OCI-LY3 (cell line): Measurements from ENCODE around the gene ACACB.

Experiments used
- H2AFZ ChIP-seq: fragments of 200-600, 300-600 bp; shearing (Covaris generic); 2 replicates; pipeline ENCODE4 v1.6.0; 2014; ENCODE audit warnings: antibody characterized with exemption, low read depth, low read length
- H3K27ac ChIP-seq: fragments of 200-600, 300-600 bp; sonication (generic); 2 replicates; pipeline ENCODE4 v1.5.1; 2014; ENCODE audit warnings: mild to moderate bottlenecking, low read length, moderate library complexity, mixed read lengths
- H3K27me3 ChIP-seq: fragments of 200-600, 300-600 bp; sonication (generic); 2 replicates; pipeline ENCODE4 v1.6.1; 2014; ENCODE audit warnings: low read depth, low read length, mixed read lengths
- H3K36me3 ChIP-seq: fragments of 200-600, 300-600 bp; sonication (generic); replicated peaks from 2 replicates; pipeline ENCODE3; 2014; ENCODE audit warnings: low read depth, low read length, mixed read lengths
- H3K4me1 ChIP-seq: fragments of 300-600, 200-600 bp; sonication (generic); 2 replicates; pipeline ENCODE4 v1.6.1; 2014; ENCODE audit warnings: low read length, mixed read lengths
- H3K4me2 ChIP-seq: fragments of 200-600, 300-600 bp; sonication (generic); 2 replicates; pipeline ENCODE4 v1.6.1; 2014; ENCODE audit warnings: low read length, mixed read lengths
- H3K4me3 ChIP-seq: fragments of 300-600, 200-600 bp; sonication (generic); 2 replicates; pipeline ENCODE4 v1.5.1; 2014; ENCODE audit warnings: antibody characterized with exemption, mild to moderate bottlenecking, low read length, moderate library complexity
- H3K79me2 ChIP-seq: fragments of 300-600, 200-600 bp; shearing (Covaris generic); 2 replicates; pipeline ENCODE4 v1.6.1; 2014; ENCODE audit warnings: mild to moderate bottlenecking, low read length, mixed read lengths
- H3K9ac ChIP-seq: fragments of 300-600, 200-600 bp; shearing (Covaris generic); 2 replicates; pipeline ENCODE4 v1.6.0; 2014; ENCODE audit warnings: mild to moderate bottlenecking, low read length, moderate library complexity
- H3K9me3 ChIP-seq: fragments of 200-600, 300-600 bp; shearing (Covaris generic); 2 replicates; pipeline ENCODE4 v1.6.1; 2014; ENCODE audit warnings: low read length, mixed read lengths; ENCODE audit not compliant: insufficient read depth
- H4K20me1 ChIP-seq: fragments of 200-600, 300-600 bp; sonication (generic); 2 replicates; pipeline ENCODE4 v1.6.1; 2016; ENCODE audit warnings: low read length, mixed read lengths; ENCODE audit not compliant: insufficient read depth
- EZH2phosphoT487 ChIP-seq: fragments of 200-600 bp; shearing (Covaris generic); IDR thresholded peaks from 2 replicates; pipeline ENCODE4 v1.6.1; 2018; ENCODE audit warnings: antibody characterized with exemption, mixed run types, low read depth
- TF ChIP-seq, protein P1 (sequence below): fragments of 200-600, 300-600 bp; sonication (generic); IDR thresholded peaks from 2 replicates; pipeline ENCODE4 v1.5.1; 2014; ENCODE audit warnings: antibody characterized with exemption, low read length, low read depth

ACACB gene

DNA sequence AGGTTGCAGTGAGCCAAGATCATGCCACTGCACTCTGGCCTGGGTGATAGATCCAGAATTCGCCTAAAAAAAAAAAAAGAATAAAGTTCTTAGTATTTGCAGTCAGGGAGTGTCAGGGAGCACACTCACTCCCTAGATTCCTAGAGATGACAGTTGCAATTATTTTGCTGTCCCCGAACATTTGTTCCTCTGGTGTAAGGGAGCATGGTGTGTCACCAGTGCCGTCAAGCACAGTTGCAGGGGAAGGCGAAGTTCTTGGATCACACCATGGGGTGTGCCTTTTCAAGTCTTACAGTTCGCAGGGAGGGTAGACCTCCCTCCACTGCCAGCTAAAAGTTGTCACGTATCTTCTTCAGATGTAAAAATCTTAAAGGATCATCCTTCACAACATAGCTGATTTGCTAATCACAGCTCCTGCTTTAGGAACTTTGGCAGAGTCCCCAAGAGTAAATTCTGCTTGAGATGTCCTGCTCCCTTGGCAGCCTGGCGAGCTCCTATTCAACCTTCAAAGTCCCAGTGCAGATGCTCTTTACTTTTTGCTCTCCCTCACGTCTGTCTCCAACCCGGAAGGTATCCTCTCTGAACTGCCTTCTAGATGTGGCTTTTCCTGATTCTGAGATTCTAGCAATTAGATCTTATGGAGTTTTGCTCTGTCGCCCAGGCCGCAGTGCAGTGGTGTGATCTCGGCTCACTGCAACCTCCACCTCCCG is 11.3 kb downstream of the ACACB start:
- Histone ChIP-seq H3K4me3 (no peak overlapping the region), H3K79me2 (no peaks in the 10 kb centered on the region), H3K9ac (no peak overlapping the region), H2AFZ (no peak overlapping the region), H4K20me1 (no peaks in the 10 kb centered on the region), H3K4me1 (peaks cover 6% of the 10 kb centered on the region; the same call in 1 of the 2 replicates), H3K27ac (no peak overlapping the region), H3K9me3 (no peaks in the 10 kb centered on the region), H3K36me3 (no peaks in the 10 kb centered on the region), H3K27me3 (peaks cover 20% of the 10 kb centered on the region), H3K4me2 (no peak overlapping the region)
- no peak for TF ChIP-seq EZH2phosphoT487
- TF ChIP-seq, protein P1, sequence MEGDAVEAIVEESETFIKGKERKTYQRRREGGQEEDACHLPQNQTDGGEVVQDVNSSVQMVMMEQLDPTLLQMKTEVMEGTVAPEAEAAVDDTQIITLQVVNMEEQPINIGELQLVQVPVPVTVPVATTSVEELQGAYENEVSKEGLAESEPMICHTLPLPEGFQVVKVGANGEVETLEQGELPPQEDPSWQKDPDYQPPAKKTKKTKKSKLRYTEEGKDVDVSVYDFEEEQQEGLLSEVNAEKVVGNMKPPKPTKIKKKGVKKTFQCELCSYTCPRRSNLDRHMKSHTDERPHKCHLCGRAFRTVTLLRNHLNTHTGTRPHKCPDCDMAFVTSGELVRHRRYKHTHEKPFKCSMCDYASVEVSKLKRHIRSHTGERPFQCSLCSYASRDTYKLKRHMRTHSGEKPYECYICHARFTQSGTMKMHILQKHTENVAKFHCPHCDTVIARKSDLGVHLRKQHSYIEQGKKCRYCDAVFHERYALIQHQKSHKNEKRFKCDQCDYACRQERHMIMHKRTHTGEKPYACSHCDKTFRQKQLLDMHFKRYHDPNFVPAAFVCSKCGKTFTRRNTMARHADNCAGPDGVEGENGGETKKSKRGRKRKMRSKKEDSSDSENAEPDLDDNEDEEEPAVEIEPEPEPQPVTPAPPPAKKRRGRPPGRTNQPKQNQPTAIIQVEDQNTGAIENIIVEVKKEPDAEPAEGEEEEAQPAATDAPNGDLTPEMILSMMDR = no peak

GRCh38 chr12:109130297-109131153 is 14.1 kb downstream of the ACACB start:
- Histone ChIP-seq H4K20me1 (no peaks in the 10 kb centered on the region), H3K4me2 (no peak overlapping the region), H3K27me3 (peaks cover 39% of the 10 kb centered on the region), H3K27ac (no peak overlapping the region), H3K36me3 (no peaks in the 10 kb centered on the region), H3K9ac (no peak overlapping the region), H2AFZ (no peak overlapping the region), H3K4me1 (peaks cover 4% of the 10 kb centered on the region; the same call in 1 of the 2 replicates), H3K79me2 (no peaks in the 10 kb centered on the region), H3K4me3 (no peak overlapping the region), H3K9me3 (no peaks in the 10 kb centered on the region)
- no peak for TF ChIP-seq EZH2phosphoT487
- TF ChIP-seq, protein P1 = no peak

DNA sequence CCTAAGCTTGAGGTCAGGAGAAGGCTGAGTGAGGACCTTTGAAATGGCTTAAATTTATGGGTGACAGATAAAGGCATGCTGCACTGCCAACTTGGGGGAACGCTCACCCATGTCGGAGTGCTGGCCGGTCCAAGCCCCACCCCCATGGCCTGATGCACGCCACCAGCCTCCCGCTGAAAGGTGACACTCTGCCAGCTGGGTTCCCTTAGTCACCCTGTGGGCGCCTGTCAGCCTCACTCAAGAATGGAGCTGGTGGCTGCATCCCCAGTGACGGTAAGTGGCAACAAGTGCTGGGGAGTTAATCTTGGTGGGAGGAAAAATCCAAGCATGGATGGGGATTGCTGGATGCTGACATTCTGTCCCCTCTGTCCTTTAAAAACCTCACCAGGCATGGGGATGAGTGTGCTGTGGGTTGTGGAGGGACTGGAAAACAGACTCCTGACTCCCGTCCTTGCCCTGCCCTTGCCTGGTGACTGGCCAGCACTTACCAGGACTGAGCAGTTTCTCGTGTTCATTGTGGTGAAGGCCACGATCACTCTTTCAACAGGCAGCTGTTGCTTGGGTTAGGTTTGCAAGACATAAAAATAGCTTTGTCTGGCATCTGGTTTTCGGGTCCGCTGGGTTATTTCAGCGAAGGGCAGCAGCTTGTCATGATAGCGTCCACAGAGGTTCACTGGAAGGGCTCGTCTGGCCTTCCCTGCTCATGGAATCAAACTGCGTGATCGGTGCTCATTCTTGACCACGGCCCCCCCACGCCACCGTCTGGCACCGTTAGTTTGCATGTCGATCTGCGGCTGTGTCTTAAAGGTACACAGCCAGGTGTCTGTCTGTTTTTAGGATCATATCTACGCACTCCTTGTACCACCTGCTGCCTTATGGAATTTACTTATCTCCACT is 15.0 kb downstream of the ACACB start:
- no peak overlapping the region for H3K9ac ChIP-seq
- H2AFZ ChIP-seq = peak overlapping the region; percentile 5; the same call in 1 of the 2 replicates
- no peaks in the 10 kb centered on the region for H4K20me1 ChIP-seq
- H3K27ac ChIP-seq = no peak overlapping the region
- no peaks in the 10 kb centered on the region for H3K36me3 ChIP-seq
- H3K9me3 ChIP-seq = no peaks in the 10 kb centered on the region
- TF ChIP-seq, protein P1 = no peak
- TF ChIP-seq EZH2phosphoT487 = no peak
- no peaks in the 10 kb centered on the region for H3K79me2 ChIP-seq
- H3K4me3 ChIP-seq = peak overlapping the region; percentile 14; the same call in 1 of the 2 replicates
- H3K4me2 ChIP-seq = peak overlapping the region; percentile 32
- H3K27me3 ChIP-seq = peaks cover 40% of the 10 kb centered on the region
- peaks cover 4% of the 10 kb centered on the region; the same call in 1 of the 2 replicates for H3K4me1 ChIP-seq
